H1 (cell line): Measurements from ENCODE around the gene LTB. TPM values are rescaled to one million over a fixed set of nuclear protein-coding genes. Genes with fewer than 3 reads are reported as not detected.
A peak's percentile ranks its signal among the peaks of the same experiment; 100 is the strongest.

Experiments used
- CTCF ChIA-PET: fragments of 300-600 bp; sonication (Branson Sonifier 250); formaldehyde crosslinking; loops from one replicate; lab custom pipeline; 2021; ENCODE audit not compliant: partially characterized antibody; lab: Charles Lee
- POLR2A ChIA-PET: fragments of 300-600 bp; sonication (Branson Sonifier 250); formaldehyde crosslinking; loops from one replicate; lab custom pipeline; 2021; ENCODE audit warnings: inconsistent platforms; ENCODE audit not compliant: partially characterized antibody; lab: Charles Lee
- DNase-seq, 2 experiments: peaks; one replicate each; pipeline versions ENCODE4 v3.0.0 to v3.0.0-alpha.2; 2010 to 2022; ENCODE audit warnings: low spot score in 2 of 2, low read depth in 1 of 2, mixed read lengths in 1 of 2
- FAIRE-seq: peaks from 2 replicates; lab custom pipeline; 2011; peaks lifted over from hg19 to GRCh38; lab: Jason Lieb, UNC
- H2AFZ ChIP-seq: 2 replicates; pipeline ENCODE4 v1.8.1; 2012; ENCODE audit warnings: low read length, inconsistent platforms
- H2AK5ac ChIP-seq: 2 replicates; pipeline ENCODE4 v1.6.1; 2013; ENCODE audit warnings: low read depth, low read length
- H2BK120ac ChIP-seq: replicated peaks from 2 replicates; pipeline ENCODE3; 2013; ENCODE audit warnings: low read depth, low read length, inconsistent platforms
- H2BK12ac ChIP-seq: 2 replicates; pipeline ENCODE4 v1.6.1; 2013; ENCODE audit warnings: low read depth, low read length
- H2BK15ac ChIP-seq: 2 replicates; pipeline ENCODE4 v1.6.1; 2013; ENCODE audit warnings: low read length
- H2BK20ac ChIP-seq: 2 replicates; pipeline ENCODE4 v1.6.1; 2013; ENCODE audit warnings: low read length
- H2BK5ac ChIP-seq: 2 replicates; pipeline ENCODE4 v1.6.1; 2013; ENCODE audit warnings: low read depth, low read length
- H3K14ac ChIP-seq: 2 replicates; pipeline ENCODE4 v1.6.1; 2013; ENCODE audit warnings: inconsistent platforms; ENCODE audit not compliant: insufficient read length
- H3K18ac ChIP-seq: 2 replicates; pipeline ENCODE4 v1.6.1; 2013; ENCODE audit warnings: low read length; ENCODE audit errors: extremely low read depth
- H3K23ac ChIP-seq: 2 replicates; pipeline ENCODE4 v1.6.1; 2013; ENCODE audit warnings: inconsistent platforms; ENCODE audit not compliant: insufficient read length
- H3K23me2 ChIP-seq: 2 replicates; pipeline ENCODE4 v1.6.1; 2013; ENCODE audit warnings: low read depth, low read length
- H3K27ac ChIP-seq: 2 replicates; pipeline ENCODE4 v1.6.1; 2011; ENCODE audit warnings: low read depth, low read length, inconsistent platforms
- H3K27me3 ChIP-seq, 4 experiments: replicated peaks in 1 of 4; 1 replicate in 1 of 4; 2 replicates in 3 of 4; pipeline versions ENCODE4 v1.6.1 to v1.8.1; 2011 to 2013; ENCODE audit warnings: low read length in 3 of 4, mild to moderate bottlenecking in 3 of 4, inconsistent platforms in 2 of 4, mixed read lengths in 2 of 4, moderate library complexity in 1 of 4; ENCODE audit not compliant: control insufficient read depth in 3 of 4, insufficient read depth in 3 of 4; ENCODE audit errors: extremely low read depth in 1 of 4
- H3K36me3 ChIP-seq, 4 experiments: 2 replicates each; pipeline versions ENCODE4 v1.6.1 to v1.8.1; 2011 to 2013; ENCODE audit warnings: mild to moderate bottlenecking in 4 of 4, low read length in 3 of 4, moderate library complexity in 2 of 4, control low read depth in 1 of 4, inconsistent platforms in 1 of 4; ENCODE audit not compliant: insufficient read depth in 4 of 4, control insufficient read depth in 2 of 4
- H3K4ac ChIP-seq: replicated peaks from 2 replicates; pipeline ENCODE3; 2013; ENCODE audit warnings: low read length, low read depth, mixed read lengths, inconsistent platforms; ENCODE audit not compliant: insufficient read length
- H3K4me1 ChIP-seq, 4 experiments: replicated peaks in 1 of 4; 1 replicate in 1 of 4; 2 replicates in 3 of 4; pipeline versions ENCODE4 v1.6.1 to v1.8.1; 2011 to 2013; ENCODE audit warnings: low read length in 3 of 4, inconsistent platforms in 2 of 4, mixed read lengths in 1 of 4; ENCODE audit not compliant: insufficient read depth in 4 of 4, control insufficient read depth in 3 of 4
- H3K4me2 ChIP-seq, 2 experiments: 2 replicates each; pipeline versions ENCODE4 v1.6.1 to v1.8.1; 2011 to 2013; ENCODE audit warnings: low read depth in 2 of 2, low read length in 2 of 2, control low read depth in 1 of 2, inconsistent platforms in 1 of 2, mild to moderate bottlenecking in 1 of 2; ENCODE audit not compliant: insufficient read depth in 1 of 2
- H3K4me3 ChIP-seq, 4 experiments: fragments of 200-600, 300-600 bp in 1 of 4; sonication (generic), shearing (Covaris generic), sonication (Bioruptor Twin) in 1 of 4; 2 replicates each; pipeline versions ENCODE4 v1.5.1 to v1.8.1; 2011 to 2016; ENCODE audit warnings: low read length in 4 of 4, low read depth in 3 of 4, control low read depth in 2 of 4, inconsistent platforms in 2 of 4, mild to moderate bottlenecking in 2 of 4, mixed read lengths in 1 of 4, moderate library complexity in 1 of 4; ENCODE audit not compliant: insufficient read depth in 2 of 4; ENCODE audit errors: extremely low read depth in 1 of 4
- H3K56ac ChIP-seq: replicated peaks from 2 replicates; pipeline ENCODE3; 2013; ENCODE audit warnings: low read depth, mild to moderate bottlenecking, mixed read lengths, low read length, inconsistent platforms; ENCODE audit not compliant: insufficient read length
- H3K79me1 ChIP-seq: 2 replicates; pipeline ENCODE4 v1.6.1; 2013; ENCODE audit warnings: low read depth, low read length, control low read depth
- H3K79me2 ChIP-seq, 2 experiments: 2 replicates each; pipeline versions ENCODE4 v1.6.1 to v1.8.1; 2012 to 2013; ENCODE audit warnings: low read length in 2 of 2, mild to moderate bottlenecking in 2 of 2, inconsistent platforms in 1 of 2; ENCODE audit not compliant: insufficient read depth in 2 of 2, control insufficient read depth in 1 of 2
- H3K9ac ChIP-seq, 4 experiments: replicated peaks in 1 of 4; 1 replicate in 1 of 4; 2 replicates in 3 of 4; pipeline versions ENCODE4 v1.6.1 to v1.8.1; 2011 to 2013; ENCODE audit warnings: low read depth in 3 of 4, low read length in 3 of 4, control low read depth in 2 of 4, mild to moderate bottlenecking in 2 of 4, moderate library complexity in 2 of 4, inconsistent platforms in 1 of 4; ENCODE audit errors: extremely low read depth in 1 of 4
- H3K9me3 ChIP-seq, 2 experiments: 2 replicates each; pipeline versions ENCODE4 v1.6.1 to v1.8.1; 2012 to 2013; ENCODE audit warnings: mild to moderate bottlenecking in 2 of 2, moderate library complexity in 2 of 2, control low read depth in 1 of 2, inconsistent platforms in 1 of 2, low read depth in 1 of 2, low read length in 1 of 2, mixed read lengths in 1 of 2; ENCODE audit not compliant: insufficient read depth in 2 of 2
- H4K20me1 ChIP-seq, 2 experiments: replicated peaks in 1 of 2; 2 replicates each; pipeline versions ENCODE3 to v1.8.1; 2011 to 2013; ENCODE audit warnings: inconsistent platforms in 2 of 2, low read length in 2 of 2, mild to moderate bottlenecking in 1 of 2; ENCODE audit not compliant: insufficient read depth in 2 of 2, control insufficient read depth in 1 of 2
- H4K5ac ChIP-seq: 2 replicates; pipeline ENCODE4 v1.6.1; 2013; ENCODE audit warnings: low read length, low read depth, mixed read lengths, inconsistent platforms; ENCODE audit not compliant: insufficient read length
- H4K8ac ChIP-seq: 2 replicates; pipeline ENCODE4 v1.8.0; 2013; ENCODE audit warnings: mild to moderate bottlenecking, moderate library complexity, low read length, inconsistent platforms; ENCODE audit not compliant: insufficient read depth; ENCODE audit errors: extremely low read depth
- H4K91ac ChIP-seq: replicated peaks from 2 replicates; pipeline ENCODE3; 2013; ENCODE audit warnings: low read length, mixed read lengths, inconsistent platforms; ENCODE audit not compliant: insufficient read length
- ASH2L ChIP-seq: fragments of 200-600, 300-600 bp; sonication (generic); IDR thresholded peaks from one replicate; pipeline ENCODE4 v1.7.1; 2017; ENCODE audit warnings: low read length
- CHD2 ChIP-seq: IDR thresholded peaks from 2 replicates; pipeline ENCODE4 v1.6.1; 2012; ENCODE audit warnings: low read length, improper control_type of control experiment
- CREB1 ChIP-seq: IDR thresholded peaks from 2 replicates; pipeline ENCODE4 v1.6.1; 2012; ENCODE audit warnings: inconsistent platforms
- EGR1 ChIP-seq: IDR thresholded peaks from 2 replicates; pipeline ENCODE4 v1.6.1; 2011; ENCODE audit warnings: low read depth, low read length, borderline replicate concordance
- HDAC6 ChIP-seq: IDR thresholded peaks from one replicate; pipeline ENCODE4 v1.7.1; 2012; ENCODE audit warnings: low read depth, mild to moderate bottlenecking, inconsistent platforms, low read length, moderate library complexity
- JUN ChIP-seq: IDR thresholded peaks from 2 replicates; pipeline ENCODE4 v1.6.1; 2011; ENCODE audit warnings: low read depth, mild to moderate bottlenecking, improper control_type of control experiment, low read length
- KDM5A ChIP-seq: fragments of 200-600 bp; IDR thresholded peaks from 2 replicates; pipeline ENCODE4 v1.7.1; 2012; ENCODE audit warnings: mild to moderate bottlenecking, low read length, inconsistent platforms, mixed read lengths
- RNF2 ChIP-seq: fragments of 200-900, 300-1000 bp; sonication (generic); IDR thresholded peaks from 2 replicates; pipeline ENCODE4 v1.7.1; 2016; ENCODE audit warnings: borderline replicate concordance, low read depth, mild to moderate bottlenecking, antibody characterized with exemption, low read length; ENCODE audit not compliant: poor library complexity, severe bottlenecking; ENCODE audit errors: missing control alignments
- SIRT6 ChIP-seq: IDR thresholded peaks from one replicate; pipeline ENCODE4 v1.7.1; 2012; ENCODE audit warnings: low read length, inconsistent platforms
- SP1 ChIP-seq: IDR thresholded peaks from 2 replicates; pipeline ENCODE4 v1.6.1; 2011; ENCODE audit warnings: low read depth, low read length
- SP4 ChIP-seq: IDR thresholded peaks from 2 replicates; pipeline ENCODE4 v1.6.1; 2012; ENCODE audit warnings: low read length, inconsistent platforms
- TBP ChIP-seq: IDR thresholded peaks from 2 replicates; pipeline ENCODE4 v1.6.1; 2011; ENCODE audit warnings: low read depth, low read length, improper control_type of control experiment
- ZNF274 ChIP-seq: IDR thresholded peaks from 2 replicates; pipeline ENCODE4 v1.7.0; 2012; ENCODE audit warnings: low read length, borderline replicate concordance; ENCODE audit errors: extremely low read depth
- WGBS, 2 experiments: shearing (Covaris generic) in 1 of 2; methylation state at CpG; one replicate each; pipeline versions ENCODE4 v1.1.6 to v1.1.7; 2013 to 2015; ENCODE audit warnings: low lambda C conversion rate in 2 of 2, mixed read lengths in 2 of 2, inconsistent platforms in 1 of 2, low coverage in 1 of 2, missing lambda C conversion rate in 1 of 2; ENCODE audit not compliant: insufficient replicate concordance in 2 of 2, insufficient coverage in 1 of 2, insufficient read length in 1 of 2; ENCODE audit errors: extremely low coverage in 1 of 2, missing lambda C conversion rate in 1 of 2; 5-methylcytosine and 5-hydroxymethylcytosine counted together
- polyA plus RNA-seq, 7 experiments: library from polyadenylated mRNA; depleted of rRNA in 3 of 7; stranded (reverse) in 5 of 7; unstranded in 2 of 7; fragments of >200 nt in 5 of 7; fragments of 200-250 nt in 2 of 7; gene quantifications; 1 replicate in 5 of 7; 2 replicates in 1 of 7; 4 replicates in 1 of 7; pipeline versions ENCODE4 v1.2.1 to v1.2.3, GENCODE V29; 2011 to 2013; ENCODE audit warnings: missing spikeins in 2 of 7, mixed read lengths in 2 of 7
- total RNA-seq: library from RNA; stranded (reverse); fragmentation: NEBNext Ultra II Directional; extraction: Animal tissue kit (Norgen Biotek cat#: 25700); gene quantifications from 2 replicates; pipeline ENCODE4 v1.2.1, GENCODE V29; 2021
- TF ChIP-seq, protein P1 (sequence below): IDR thresholded peaks from 2 replicates; pipeline ENCODE4 v1.6.1; 2012; ENCODE audit warnings: inconsistent platforms

The LTB gene
- total and polyA plus RNA-seq, 2 of the 8 experiments (the other 6 are each of a cell fraction or from before 2014, with no cell fraction given): 0.43 to 0.47 TPM

DNA sequence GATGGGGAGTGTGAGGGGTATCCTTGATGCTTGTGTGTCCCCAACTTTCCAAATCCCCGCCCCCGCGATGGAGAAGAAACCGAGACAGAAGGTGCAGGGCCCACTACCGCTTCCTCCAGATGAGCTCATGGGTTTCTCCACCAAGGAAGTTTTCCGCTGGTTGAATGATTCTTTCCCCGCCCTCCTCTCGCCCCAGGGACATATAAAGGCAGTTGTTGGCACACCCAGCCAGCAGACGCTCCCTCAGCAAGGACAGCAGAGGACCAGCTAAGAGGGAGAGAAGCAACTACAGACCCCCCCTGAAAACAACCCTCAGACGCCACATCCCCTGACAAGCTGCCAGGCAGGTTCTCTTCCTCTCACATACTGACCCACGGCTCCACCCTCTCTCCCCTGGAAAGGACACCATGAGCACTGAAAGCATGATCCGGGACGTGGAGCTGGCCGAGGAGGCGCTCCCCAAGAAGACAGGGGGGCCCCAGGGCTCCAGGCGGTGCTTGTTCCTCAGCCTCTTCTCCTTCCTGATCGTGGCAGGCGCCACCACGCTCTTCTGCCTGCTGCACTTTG, 6.8 kb downstream of the LTB start, which contains the start of gene TNF:
Gene TNF (plus strand): TSS at position 231 of the 567 bp plus-strand sequence. CDS start 177 bp downstream, at position 408.
- H2BK5ac ChIP-seq: no peak within 1 kb of the TSS
- H3K9me3 ChIP-seq: no peaks in the 10 kb centered on the region
- no peak within 1 kb of the TSS for H4K91ac ChIP-seq
- 87% methylated on average over 17 of the region's 19 CpGs; no CpG with 5 or more reads in 1 of the 2 experiments for WGBS, 2 experiments
- H3K23ac ChIP-seq: no peak within 1 kb of the TSS
- peaks cover 0 to 7% (median 6%) of the 10 kb centered on the region in 4 experiments; a peak in 5 of 7 replicates for H3K27me3 ChIP-seq
- ChIA-PET CTCF (interaction anchor here (0.9 to 19.2 kb wide), 8 partner anchors 11 to 89 kb away, joined by 3 to 640 read pairs (median 6); partner anchors contain the start of genes ATP6V1G2, GPANK1, LST1 and LTB), POLR2A (interaction anchor here (0.6 to 12.2 kb wide), 13 partner anchors 8 to 299 kb away, joined by 3 to 110 read pairs (median 3); partner anchors contain the start of genes ATP6V1G2, DDX39B, GPANK1 and LST1)
- H2AFZ ChIP-seq: no peak within 1 kb of the TSS
- H3K4me3 ChIP-seq: no peak within 1 kb of the TSS
- no peaks in the 10 kb centered on the region for H3K79me2 ChIP-seq
- peaks cover 2% of the 10 kb centered on the region; the same call in 1 of the 2 replicates for H3K23me2 ChIP-seq
- DNase-seq (no peak), FAIRE-seq (no peak)
- no peaks in the 10 kb centered on the region for H3K79me1 ChIP-seq
- no peak within 1 kb of the TSS for H3K9ac ChIP-seq
- H3K4ac ChIP-seq: no peak within 1 kb of the TSS
- H4K20me1 ChIP-seq: no peaks in the 10 kb centered on the region
- H2BK120ac ChIP-seq: no peak within 1 kb of the TSS
- no peak within 1 kb of the TSS for H2BK20ac ChIP-seq
- no peak within 1 kb of the TSS for H2AK5ac ChIP-seq
- H3K56ac ChIP-seq: no peak within 1 kb of the TSS
- H3K36me3 ChIP-seq: no peaks in the 10 kb centered on the region
- H2BK15ac ChIP-seq: no peak within 1 kb of the TSS
- peak within 1 kb of the TSS; percentile 51; the same call in 1 of the 2 replicates for H4K8ac ChIP-seq
- H3K4me2 ChIP-seq: no peak within 1 kb of the TSS
- peaks cover 0 to 3% (median 0%) of the 10 kb centered on the region in 4 experiments; a peak in 3 of 7 replicates for H3K4me1 ChIP-seq
- no peak within 1 kb of the TSS for H2BK12ac ChIP-seq
- H3K18ac ChIP-seq: no peak within 1 kb of the TSS
- H3K27ac ChIP-seq: no peak within 1 kb of the TSS
- no peak within 1 kb of the TSS for H3K14ac ChIP-seq
- no peak within 1 kb of the TSS for H4K5ac ChIP-seq
- TF ChIP-seq SP1 (no peak), JUN (no peak), CHD2 (no peak), SIRT6 (no peak), EGR1 (no peak), CREB1 (no peak), ASH2L (no peak), RNF2 (no peak), ZNF274 (no peak), KDM5A (no peak), HDAC6 (no peak), TBP (no peak), SP4 (no peak)
- TF ChIP-seq, protein P1, sequence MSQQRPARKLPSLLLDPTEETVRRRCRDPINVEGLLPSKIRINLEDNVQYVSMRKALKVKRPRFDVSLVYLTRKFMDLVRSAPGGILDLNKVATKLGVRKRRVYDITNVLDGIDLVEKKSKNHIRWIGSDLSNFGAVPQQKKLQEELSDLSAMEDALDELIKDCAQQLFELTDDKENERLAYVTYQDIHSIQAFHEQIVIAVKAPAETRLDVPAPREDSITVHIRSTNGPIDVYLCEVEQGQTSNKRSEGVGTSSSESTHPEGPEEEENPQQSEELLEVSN: no peak
